ENCODE measurements around the gene BAG5.
A peak's percentile ranks its signal among the peaks of the same experiment; 100 is the strongest.

Gene BAG5

GRCh38 chr14:103604620-103605019 is 42.2 kb upstream of the BAG5 start:
- peaks cover 4% of the 10 kb centered on the region for H3K36me3 Mint-ChIP-seq (ENCODE audit: low read depth)

DNA sequence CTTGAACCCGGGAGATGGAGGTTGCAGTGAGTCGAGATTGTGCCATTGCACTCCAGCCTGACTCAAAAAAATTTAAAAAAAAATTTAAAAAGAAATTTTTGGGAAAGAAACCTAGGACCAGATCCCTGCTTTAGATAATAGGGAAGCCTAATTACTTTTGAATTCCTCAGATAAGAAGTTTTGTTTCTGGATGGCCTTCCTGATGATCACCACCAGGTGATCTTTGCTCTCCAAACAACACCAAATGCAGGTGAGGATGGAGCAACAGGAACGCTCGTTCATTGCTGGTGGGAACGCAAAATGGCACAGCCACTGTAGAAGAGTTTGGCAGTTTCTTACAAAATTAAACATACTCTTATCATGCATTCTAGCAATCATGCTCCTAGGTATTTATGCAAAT is 38.0 kb upstream of the BAG5 start:
- no peak for DNase-seq
- peaks cover 2% of the 10 kb centered on the region for H3K27me3 Mint-ChIP-seq (ENCODE audit: low read depth, poor library complexity)
- TF ChIP-seq, protein P1, sequence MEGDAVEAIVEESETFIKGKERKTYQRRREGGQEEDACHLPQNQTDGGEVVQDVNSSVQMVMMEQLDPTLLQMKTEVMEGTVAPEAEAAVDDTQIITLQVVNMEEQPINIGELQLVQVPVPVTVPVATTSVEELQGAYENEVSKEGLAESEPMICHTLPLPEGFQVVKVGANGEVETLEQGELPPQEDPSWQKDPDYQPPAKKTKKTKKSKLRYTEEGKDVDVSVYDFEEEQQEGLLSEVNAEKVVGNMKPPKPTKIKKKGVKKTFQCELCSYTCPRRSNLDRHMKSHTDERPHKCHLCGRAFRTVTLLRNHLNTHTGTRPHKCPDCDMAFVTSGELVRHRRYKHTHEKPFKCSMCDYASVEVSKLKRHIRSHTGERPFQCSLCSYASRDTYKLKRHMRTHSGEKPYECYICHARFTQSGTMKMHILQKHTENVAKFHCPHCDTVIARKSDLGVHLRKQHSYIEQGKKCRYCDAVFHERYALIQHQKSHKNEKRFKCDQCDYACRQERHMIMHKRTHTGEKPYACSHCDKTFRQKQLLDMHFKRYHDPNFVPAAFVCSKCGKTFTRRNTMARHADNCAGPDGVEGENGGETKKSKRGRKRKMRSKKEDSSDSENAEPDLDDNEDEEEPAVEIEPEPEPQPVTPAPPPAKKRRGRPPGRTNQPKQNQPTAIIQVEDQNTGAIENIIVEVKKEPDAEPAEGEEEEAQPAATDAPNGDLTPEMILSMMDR (IDR thresholded peaks at IDR 0.05): no peak
- no peak overlapping the region for H3K27ac Mint-ChIP-seq
- H3K9me3 Mint-ChIP-seq: no peaks in the 10 kb centered on the region
- no peak overlapping the region for H3K4me3 Mint-ChIP-seq
- peaks cover 8% of the 10 kb centered on the region for H3K36me3 Mint-ChIP-seq (ENCODE audit: low read depth)
- H3K4me1 Mint-ChIP-seq: peaks cover 14% of the 10 kb centered on the region

More at GRCh38 chr14:103604620-103605019, 42.2 kb upstream of the BAG5 start:
- Mint-ChIP-seq H3K9me3 (peaks cover 5% of the 10 kb centered on the region), H3K27me3 (ENCODE audit: low read depth, poor library complexity) (peaks cover 42% of the 10 kb centered on the region), H3K27ac (no peak overlapping the region), H3K4me1 (peaks cover 13% of the 10 kb centered on the region), H3K4me3 (no peak overlapping the region)
- no peak for DNase-seq
- TF ChIP-seq, protein P1 (IDR thresholded peaks at IDR 0.05): no peak

GRCh38 chr14:103597623-103598377 is 35.3 kb upstream of the BAG5 start:
- no peaks in the 10 kb centered on the region for H3K27me3 Mint-ChIP-seq (ENCODE audit: low read depth, poor library complexity)
- no peak overlapping the region for H3K4me3 Mint-ChIP-seq
- peak overlapping the region; percentile 39 for H3K27ac Mint-ChIP-seq

GRCh38 chr14:103594265-103594664 is 31.8 kb upstream of the BAG5 start:
- Mint-ChIP-seq H3K4me3 (peak overlapping the region; percentile 37), H3K4me1 (peaks cover 35% of the 10 kb centered on the region), H3K27ac (peak overlapping the region; percentile 83), H3K9me3 (no peaks in the 10 kb centered on the region), H3K27me3 (ENCODE audit: low read depth, poor library complexity) (no peaks in the 10 kb centered on the region), H3K36me3 (ENCODE audit: low read depth) (peaks cover 22% of the 10 kb centered on the region)
- TF ChIP-seq, protein P1 (IDR thresholded peaks at IDR 0.05): no peak
- peak; percentile 16 for DNase-seq

More at GRCh38 chr14:103597623-103598377, 35.3 kb upstream of the BAG5 start:
- DNase-seq: no peak
- Mint-ChIP-seq H3K36me3 (ENCODE audit: low read depth) (peaks cover 7% of the 10 kb centered on the region), H3K9me3 (no peaks in the 10 kb centered on the region), H3K4me1 (peaks cover 35% of the 10 kb centered on the region)
- TF ChIP-seq, protein P1 (IDR thresholded peaks at IDR 0.05): no peak

GRCh38 chr14:103593577-103593976 is 31.1 kb upstream of the BAG5 start:
- Mint-ChIP-seq H3K4me3 (no peak overlapping the region), H3K4me1 (peaks cover 35% of the 10 kb centered on the region), H3K27ac (peak overlapping the region; percentile 83), H3K9me3 (no peaks in the 10 kb centered on the region), H3K27me3 (ENCODE audit: low read depth, poor library complexity) (no peaks in the 10 kb centered on the region), H3K36me3 (ENCODE audit: low read depth) (peaks cover 27% of the 10 kb centered on the region)
- no peak for DNase-seq
- TF ChIP-seq, protein P1 (IDR thresholded peaks at IDR 0.05): no peak
